ENCODE data around the gene SEMA4A.
A peak's percentile ranks its signal among the peaks of the same experiment; 100 is the strongest.
"Not testable (repeated sequence)": the region's sequence is repeated elsewhere in the genome, so short reads cannot be mapped to it uniquely, and the experiment has no call there.

SEMA4A gene

DNA sequence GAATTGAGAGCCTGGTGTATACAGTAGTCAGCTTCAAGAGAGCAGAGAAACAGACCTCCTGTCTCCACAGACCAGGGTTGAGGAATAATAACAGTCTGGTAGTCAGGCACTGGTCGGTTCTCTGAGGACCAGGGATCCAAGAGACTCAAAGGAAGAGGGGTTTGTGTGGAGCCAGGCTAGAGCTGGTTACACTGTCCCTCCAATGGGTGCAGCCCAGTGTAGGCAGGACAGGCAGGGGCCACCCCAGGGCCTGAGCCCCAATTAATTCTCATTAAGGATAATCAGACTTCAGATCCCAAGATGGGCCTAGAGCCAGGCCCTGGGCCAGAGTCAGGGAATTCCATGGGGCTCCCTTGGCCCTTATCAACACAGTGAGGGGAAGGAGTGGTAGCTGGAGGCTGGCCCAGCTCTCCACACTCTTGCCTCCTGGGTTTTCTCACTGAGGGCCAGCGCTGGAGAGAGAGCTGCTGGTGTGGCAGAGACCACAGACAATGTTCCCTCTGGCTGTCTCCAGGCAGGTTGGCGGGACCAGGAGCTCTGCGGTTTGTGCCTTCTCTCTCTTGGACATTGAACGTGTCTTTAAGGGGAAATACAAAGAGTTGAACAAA is 9.1 kb downstream of the SEMA4A start:
- no peak for DNase-seq

DNA sequence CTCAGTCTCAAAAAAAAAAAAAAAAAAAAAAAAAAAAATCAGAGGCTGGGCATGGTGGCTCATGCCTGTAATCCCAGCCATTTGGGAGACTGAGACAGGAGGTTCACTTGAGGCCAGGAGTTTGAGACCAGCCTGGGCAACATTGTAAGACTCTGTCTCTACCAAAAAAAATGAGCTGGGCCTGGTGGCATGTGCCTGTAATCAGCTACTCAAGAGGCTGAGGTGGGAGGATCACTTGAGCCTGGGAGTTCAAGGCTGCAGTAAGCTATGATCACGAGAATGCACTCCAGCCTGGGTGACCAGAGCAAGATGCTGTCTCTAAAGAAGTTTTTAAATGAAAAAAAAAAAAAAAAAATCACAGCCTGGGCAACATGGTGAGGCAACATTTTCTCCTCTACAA is 10.3 kb downstream of the SEMA4A start:
- no peak for DNase-seq

DNA sequence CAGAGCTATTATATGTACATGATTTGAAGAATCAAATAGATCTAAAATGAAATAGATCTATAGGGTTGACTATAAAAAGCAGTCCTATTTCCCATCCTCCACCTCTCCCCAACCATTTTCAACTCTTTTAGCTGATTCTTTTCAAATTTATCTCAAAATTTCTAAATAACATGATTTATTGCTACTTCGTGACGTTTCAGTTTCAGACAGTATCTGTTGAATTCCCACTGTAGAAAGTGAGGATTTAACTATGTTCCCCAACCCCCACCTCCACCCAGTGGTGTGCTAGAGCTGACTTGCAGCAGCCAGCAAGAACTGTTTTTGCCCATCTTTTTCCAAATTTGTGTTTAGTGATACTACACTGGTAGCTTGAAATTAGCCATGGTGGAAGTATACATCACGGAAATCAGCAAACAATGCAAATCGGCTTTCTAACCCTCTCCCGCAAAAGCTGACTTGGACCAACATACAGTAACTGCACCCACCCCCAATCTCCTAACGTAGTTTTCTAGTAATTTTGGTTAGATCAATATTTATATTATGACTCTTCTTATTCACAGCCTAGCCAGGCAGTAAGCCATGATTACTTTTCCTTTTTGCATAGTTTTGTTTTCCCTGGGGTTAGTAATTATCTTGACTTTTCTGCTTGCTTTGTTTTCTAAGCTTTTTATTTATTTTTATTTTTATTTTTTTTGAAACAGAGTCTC is 10.9 kb downstream of the SEMA4A start:
- DNase-seq, result no peak

DNA sequence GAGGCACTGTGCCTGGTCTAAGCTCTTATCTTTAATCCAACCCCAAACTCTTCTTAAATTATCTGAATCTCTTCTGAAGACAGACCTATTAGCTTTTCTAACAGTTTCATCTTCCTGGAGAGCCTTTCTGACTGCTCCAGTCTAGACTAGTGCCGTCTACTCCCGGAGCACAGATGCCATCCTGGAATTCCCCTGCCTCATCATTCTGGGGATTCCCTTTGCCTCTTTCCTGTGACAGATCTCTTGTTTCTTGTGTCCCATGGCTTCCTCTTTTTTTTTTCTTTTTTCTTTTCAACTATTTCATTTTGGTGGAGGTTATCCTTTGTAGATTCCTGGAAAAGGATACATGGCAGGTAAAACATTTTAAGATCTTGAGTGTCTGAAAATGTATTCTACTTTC is 11.7 kb downstream of the SEMA4A start:
- no peak for DNase-seq

DNA sequence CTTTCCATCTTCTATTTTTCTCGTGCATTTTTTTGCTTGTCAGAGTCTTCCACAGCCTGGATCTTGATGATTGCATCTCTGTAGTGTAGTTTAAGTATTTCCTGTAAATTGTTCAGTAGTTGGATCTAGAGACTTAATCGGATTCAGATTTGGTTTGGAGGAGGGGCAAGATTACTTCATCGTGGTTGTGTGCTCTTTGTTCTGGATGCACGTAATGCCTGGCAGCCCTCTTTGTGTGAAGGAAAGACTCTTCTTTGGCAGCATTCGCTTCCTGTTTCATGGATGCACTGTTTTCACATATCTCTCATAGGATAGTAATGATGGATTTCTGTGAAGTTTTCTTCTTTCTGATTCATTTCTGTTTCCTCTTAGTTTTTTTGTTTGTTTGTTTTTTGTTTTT is 14.2 kb downstream of the SEMA4A start:
- no peak for DNase-seq

DNA sequence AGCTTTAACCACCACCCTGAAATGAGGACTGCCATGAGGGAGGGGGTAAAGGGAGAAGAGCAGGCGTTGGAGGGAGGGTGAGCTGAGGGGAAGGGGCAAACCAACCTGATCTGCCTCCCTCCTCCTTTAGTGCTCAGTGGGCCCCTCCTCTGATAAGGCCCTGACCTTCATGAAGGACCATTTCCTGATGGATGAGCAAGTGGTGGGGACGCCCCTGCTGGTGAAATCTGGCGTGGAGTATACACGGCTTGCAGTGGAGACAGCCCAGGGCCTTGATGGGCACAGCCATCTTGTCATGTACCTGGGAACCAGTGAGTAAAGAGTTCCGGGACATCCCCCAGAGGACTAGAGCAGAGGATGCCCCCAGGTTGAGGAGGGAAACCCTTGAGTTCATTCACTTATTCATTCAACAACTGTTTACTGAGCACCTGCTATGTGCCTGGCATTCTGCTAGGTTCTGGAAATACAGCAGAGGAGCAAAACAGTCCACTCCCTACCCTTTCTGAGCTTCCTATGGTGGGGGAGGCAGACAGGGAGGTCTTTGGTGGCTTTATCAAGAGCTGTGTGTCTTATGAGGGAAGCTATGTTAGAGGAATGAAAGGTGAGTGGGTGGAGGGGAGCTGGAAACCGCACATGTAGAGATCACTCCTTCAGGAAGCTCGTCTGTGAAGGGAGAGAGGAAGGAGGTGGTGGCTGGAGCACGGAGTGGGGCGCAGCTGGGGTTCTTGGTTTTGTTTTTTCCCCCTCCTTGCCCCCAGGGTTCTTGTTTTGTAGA is 19.5 kb downstream of the SEMA4A start:
- DNase-seq, result no peak

DNA sequence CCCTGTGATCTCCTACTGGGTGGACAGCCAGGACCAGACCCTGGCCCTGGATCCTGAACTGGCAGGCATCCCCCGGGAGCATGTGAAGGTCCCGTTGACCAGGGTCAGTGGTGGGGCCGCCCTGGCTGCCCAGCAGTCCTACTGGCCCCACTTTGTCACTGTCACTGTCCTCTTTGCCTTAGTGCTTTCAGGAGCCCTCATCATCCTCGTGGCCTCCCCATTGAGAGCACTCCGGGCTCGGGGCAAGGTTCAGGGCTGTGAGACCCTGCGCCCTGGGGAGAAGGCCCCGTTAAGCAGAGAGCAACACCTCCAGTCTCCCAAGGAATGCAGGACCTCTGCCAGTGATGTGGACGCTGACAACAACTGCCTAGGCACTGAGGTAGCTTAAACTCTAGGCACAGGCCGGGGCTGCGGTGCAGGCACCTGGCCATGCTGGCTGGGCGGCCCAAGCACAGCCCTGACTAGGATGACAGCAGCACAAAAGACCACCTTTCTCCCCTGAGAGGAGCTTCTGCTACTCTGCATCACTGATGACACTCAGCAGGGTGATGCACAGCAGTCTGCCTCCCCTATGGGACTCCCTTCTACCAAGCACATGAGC is 23.3 kb downstream of the SEMA4A start:
- DNase-seq, result no peak

DNA sequence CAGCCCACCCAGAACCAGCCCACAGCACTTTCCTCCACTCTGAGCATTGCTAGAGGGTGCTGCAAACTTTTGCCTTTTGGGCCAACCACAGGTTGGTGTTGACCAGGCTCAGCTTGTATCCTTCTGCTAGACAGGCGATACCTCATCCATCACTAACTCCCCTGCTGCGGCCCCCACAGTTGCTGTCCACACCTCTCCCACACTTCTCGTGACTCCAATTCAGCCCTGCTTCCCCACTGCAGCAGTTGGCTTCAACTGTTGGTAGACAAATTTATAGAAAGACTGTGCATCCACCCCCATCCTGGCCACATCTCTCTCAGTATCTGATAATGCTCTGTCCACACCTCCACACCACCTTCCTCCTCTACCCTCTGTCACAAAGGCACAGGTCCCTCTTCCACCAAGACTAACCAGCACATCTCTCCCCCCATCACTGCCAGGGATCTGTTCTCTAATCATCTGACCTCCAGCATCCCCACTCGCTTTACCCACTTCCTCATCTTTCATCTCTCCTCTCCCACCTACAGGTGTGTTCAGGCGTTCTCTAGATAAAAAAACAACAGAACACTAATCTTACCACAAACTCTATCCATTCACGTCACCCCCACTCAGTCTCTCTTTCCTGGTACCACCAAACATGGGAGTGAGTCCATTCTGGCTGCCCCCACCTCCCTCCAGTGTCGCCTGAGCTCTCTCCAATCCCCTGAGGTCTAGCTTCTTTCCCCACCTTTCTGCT is 24.7 kb downstream of the SEMA4A start:
- DNase-seq, result no peak

DNA sequence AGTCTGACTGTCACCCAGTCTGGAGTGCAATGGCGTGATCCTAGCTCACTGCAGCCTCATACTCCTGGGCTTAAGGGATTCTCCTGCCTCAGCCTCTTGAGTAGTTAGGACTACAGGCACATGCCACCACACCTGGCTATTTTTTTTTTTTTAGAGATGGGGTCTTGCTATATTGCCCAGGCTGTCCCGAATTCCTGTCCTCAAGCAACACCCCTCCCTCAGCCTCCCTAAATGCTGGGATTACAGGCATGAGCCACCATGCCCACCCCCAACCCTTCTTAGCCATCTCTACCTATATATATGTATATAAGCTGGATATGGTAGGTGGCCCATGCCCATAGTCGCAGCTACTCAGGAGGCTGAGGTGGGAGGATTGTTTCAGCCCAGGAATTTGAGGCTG is 27.1 kb downstream of the SEMA4A start:
- DNase-seq, result no peak

DNA sequence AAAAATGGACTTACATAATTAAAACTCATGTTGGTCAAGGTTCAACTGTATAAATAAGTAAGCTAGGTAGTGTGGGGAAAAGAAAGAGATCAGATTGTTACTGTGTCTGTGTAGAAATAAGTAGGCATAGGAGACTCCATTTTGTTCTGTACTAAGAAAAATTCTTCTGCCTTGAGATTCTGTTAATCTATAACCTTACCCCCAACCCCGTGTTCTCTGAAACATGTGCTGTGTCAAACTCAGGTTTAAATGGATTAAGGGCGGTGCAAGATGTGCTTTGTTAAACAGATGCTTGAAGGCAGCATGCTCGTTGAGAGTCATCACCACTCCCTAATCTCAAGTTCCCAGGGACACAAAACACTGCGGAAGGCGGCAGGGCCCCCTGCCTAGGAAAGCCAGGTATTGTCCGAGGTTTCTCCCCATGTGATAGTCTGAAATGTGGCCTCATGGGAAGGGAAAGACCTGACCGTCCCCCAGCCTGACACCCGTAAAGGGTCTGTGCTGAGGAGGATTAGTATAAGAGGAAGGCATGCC is 28.1 kb downstream of the SEMA4A start:
- not testable (repeated sequence) for DNase-seq

DNA sequence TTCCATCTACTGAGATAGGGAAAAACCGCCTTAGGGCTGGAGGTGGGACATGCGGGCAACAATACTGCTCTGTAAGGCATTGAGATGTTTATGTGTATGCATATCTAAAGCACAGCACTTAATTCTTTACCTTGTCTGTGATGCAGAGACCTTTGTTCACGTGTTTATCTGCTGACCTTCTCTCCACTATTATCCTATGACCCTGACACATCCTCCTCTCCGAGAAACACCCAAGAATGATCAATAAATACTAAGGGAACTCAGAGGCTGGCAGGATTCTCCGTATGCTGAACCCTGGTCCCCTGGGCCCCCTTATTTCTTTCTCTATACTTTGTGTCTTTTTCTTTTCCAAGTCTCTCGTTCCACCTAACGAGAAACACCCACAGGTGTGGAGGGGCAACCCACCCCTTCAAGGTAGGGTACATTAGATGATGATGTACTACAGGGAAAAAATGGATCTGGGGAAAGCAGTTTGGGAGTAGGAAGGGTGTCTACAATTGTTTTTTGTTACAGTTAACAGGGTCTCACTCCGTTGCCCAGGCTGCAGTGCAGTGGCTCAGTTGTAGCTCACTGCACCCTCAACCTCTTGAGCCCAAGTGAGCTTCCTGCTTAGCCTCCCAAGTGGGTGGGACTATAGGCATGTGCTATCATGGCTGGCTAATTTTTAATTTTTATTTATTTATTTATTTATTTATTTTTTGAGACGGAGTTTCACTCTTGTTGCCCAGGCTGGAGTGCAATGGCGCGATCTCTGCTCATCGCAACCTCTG is 28.8 kb downstream of the SEMA4A start:
- DNase-seq, result not testable (repeated sequence)

DNA sequence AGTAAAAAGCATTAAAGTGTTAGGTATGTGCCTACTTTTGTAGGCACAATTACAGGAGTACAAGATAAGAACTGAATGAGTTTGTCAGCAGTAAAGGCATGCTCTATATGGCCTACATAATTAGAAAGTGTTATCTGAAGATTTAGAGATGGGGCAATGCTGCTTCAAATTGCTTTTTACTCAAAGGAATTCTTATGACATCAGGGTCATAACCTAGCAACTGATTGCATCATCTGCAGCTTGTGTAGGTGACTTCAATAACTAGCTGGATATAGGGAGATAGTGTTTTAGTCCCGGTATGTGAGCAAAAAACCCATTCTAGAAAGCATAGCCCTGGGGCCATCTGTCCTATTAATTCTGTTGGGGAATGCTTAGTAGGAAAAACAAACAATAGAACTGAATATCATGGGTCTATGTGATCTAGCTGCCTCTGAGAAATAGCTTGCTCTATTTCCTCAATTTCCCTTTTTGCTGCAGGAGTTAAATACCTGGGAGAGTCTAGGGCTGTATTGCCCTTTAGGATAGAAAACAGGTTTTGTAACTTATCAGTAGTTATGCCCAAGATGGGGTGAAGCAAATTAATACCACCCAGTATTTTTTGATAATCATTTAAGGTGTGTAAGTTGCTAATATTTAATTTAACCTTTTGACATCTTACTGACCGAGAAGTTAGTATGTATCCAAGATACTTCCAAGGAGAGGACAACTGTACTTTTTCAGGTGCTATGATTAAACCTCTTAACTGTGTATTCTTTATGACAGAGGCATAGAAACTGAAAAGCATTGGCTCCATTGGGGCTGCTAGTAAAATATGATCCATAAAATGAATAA is 33.2 kb downstream of the SEMA4A start:
- DNase-seq, result not testable (repeated sequence)

DNA sequence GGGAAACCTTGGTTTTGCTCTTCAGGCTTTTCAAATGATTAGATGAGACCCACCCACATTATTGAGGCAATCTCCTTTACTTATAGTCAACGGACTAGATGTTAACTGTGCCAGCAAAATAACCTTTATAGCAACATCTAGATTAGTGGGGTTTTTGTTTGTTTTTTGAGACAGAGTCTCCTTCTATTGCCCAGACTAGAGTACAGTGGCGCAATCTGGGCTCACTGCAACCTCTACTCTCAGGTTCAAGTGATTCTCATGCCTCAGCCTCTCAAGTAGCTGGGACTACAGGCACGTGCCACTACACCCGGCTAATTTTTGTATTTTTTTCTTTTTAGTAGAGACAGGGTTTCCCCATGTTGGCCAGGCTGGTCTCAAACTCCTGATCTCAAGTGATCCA is 36.9 kb downstream of the SEMA4A start:
- not testable (repeated sequence) for DNase-seq

DNA sequence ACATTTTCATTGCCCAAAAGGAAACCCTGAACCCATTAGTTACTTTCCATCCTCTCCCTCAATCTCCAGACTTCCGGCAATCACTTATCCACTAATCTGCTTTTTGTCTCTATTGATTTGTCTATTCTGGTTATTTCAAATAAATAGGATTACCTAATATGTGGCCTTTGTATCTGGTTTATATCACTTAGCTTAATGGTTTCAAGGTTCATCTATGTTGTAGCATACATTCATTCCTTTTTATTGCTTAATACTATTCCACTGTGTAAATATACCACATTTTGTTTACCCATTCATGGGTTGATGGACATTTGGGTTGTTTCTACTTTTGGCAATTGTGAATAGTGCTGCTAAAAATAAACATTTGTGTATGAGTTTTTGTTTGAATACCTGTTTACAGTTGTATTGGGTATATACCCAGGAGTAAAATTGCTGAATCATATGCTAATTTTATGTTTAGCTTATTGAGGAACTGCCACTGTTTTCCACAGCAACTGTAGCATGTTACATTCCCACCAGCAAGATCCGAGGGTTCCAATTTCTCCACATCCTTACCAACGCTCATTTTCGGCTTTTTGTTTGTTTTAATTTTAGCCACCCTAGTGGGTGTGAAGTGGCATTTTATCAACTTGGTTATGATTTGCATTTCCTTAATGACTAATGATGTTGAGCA is 38.0 kb downstream of the SEMA4A start:
- no peak for DNase-seq

DNA sequence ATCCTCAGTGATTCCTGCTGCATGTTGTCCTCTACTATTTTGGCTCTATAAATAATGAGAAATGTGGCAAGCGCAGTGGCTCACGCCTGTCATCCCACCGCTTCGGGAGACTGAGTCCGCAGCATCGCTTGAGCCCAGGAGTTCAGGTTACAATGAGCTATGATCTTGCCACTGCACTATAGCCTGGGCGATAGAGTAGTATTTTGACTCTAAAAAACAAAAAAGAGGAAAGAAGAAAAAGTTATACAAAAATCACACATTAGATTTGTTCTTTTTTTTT is 39.8 kb downstream of the SEMA4A start:
- peak; percentile 17 for DNase-seq

DNA sequence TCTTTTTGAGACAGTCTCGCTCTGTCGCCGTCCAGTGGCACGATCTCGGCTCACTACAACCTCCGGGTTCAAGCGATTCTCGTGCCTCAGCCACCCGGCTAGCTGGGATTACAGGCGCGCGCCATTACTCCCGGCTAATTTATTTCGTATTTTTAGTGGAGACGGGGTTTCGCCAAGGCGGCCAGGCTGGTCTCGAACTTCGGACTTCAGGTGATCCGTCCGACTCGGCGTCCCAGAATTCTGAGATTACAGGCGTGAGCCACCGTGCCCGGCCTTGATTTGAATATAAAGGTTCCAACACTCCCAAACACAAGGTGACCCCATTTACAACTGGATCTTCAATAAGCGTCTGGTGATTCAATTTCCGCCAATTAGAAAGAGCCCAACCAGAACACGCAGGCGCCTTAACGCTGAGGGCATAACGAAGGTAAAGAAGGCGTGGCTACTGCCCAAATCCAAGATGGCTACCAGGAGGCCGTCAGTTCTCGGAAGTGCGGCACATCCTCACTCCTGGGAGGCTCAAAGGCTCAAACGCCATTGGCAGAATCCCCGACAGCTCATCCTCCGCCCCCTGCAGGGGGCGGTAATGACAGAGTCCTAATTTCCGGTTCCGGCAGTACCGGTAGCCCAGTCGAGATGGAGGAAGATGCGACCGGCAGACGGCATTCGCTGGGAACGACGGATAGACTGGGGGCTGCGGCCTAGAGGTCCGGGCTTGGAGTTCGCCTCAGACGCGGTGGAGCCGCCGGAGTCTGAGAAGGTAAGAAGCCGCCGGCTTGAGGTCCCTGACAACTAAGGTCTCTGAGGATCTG is 40.3 kb downstream of the SEMA4A start, which contains the start of gene SLC25A44:
TSS of gene SLC25A44 (plus strand) at position 617 of the 812 bp plus-strand sequence. CDS start 5,744 bp downstream, outside the sequence.
- DNase-seq, result peak; percentile 99

DNA sequence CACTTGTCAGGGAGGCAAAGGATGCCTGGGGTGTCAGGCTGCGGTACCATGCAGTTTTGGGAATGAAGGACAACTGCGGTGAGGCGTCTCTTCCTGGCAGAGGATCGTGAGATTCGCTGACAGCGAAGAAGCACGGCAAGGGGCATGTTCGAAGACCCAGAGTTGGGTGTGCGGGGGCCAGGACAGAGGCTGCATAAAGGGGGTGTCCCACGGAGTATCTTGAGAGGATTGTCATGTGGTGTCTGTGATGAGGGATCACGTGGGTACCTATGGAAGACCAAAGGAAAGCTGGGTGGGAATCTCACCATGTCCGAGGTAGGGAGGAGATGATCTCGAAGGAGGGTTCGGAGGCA is 40.9 kb downstream of the SEMA4A start:
- DNase-seq, result no peak

DNA sequence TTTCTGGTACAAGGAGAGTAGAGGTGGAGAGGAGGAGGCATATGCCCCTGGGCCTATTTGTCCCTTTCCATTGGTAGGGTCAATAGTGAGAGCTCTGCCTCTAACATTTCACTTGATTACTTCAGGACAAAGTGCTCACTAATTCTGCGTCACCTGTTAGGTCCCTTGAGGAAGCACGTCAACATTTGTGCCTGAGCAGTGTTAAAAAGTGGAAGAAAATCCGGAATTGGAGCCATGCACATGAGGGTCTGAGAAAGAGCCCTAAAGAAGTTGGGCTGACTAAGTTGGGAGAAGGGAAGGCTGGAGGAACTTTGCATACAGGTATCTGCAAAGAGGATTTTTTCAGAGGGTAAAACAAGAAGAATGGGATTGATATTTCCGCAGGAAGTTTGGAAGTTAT is 42.5 kb downstream of the SEMA4A start:
- no peak for DNase-seq

DNA sequence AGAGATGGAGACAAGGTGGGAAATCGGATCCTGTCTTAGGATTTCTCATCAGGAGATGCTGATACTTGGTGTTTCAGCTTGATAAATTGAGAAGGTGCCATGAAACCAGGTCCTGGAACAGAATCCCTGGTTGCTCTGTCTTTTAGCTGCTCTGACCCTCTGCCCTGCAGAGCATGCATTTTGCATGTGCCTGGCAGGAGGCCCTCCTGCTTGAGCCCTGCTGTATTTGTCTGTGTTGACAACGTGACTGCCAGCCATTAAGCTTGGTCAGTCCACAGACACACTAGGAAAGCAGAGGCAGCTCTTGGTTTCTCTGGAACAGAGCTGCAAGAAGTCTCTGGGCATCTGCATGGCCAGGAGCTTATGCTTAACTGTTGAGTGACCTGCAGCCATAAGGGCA is 43.1 kb downstream of the SEMA4A start:
- DNase-seq, result no peak

Data from hematopoietic multipotent progenitor cell treated with erythropoietin and hydrocortisone succinate and interleukin-3 and kit ligand, for 8 days (in vitro differentiated cells).